Skeletal muscle tissue (tissue), 4 donors: Measurements from ENCODE around the gene SLX9. TPM values are rescaled to one million over a fixed set of nuclear protein-coding genes. Genes with fewer than 3 reads are reported as not detected.
"Not testable (repeated sequence)": the region's sequence is repeated elsewhere in the genome, so short reads cannot be mapped to it uniquely, and the experiment has no call there.

Experiments
- H3K27ac ChIP-seq: one replicate; pipeline ENCODE4 v1.7.0; 2013; ENCODE audit warnings: mild to moderate bottlenecking, low read depth, low read length, inconsistent platforms
- H3K27me3 ChIP-seq, 3 donors: one replicate each; pipeline ENCODE4 v1.7.0; 2013; ENCODE audit warnings: low read length in 3 of 3; ENCODE audit not compliant: control insufficient read depth in 3 of 3, insufficient read depth in 3 of 3
- H3K36me3 ChIP-seq, 3 donors: one replicate each; pipeline ENCODE4 v1.7.0; 2013; ENCODE audit warnings: low read length in 3 of 3; ENCODE audit not compliant: control insufficient read depth in 3 of 3, insufficient read depth in 3 of 3
- H3K4me1 ChIP-seq, 3 donors: one replicate each; pipeline ENCODE4 v1.7.0; 2013; ENCODE audit warnings: low read length in 3 of 3, mild to moderate bottlenecking in 3 of 3; ENCODE audit not compliant: control insufficient read depth in 3 of 3, insufficient read depth in 3 of 3
- H3K4me3 ChIP-seq, 3 donors: one replicate each; pipeline ENCODE4 v1.7.0; 2013; ENCODE audit warnings: low read length in 3 of 3
- H3K9ac ChIP-seq, 3 donors: one replicate each; pipeline ENCODE4 v1.7.0; 2013; ENCODE audit warnings: low read length in 3 of 3, mild to moderate bottlenecking in 3 of 3, moderate library complexity in 2 of 3, low read depth in 1 of 3
- H3K9me3 ChIP-seq, 3 donors: one replicate each; pipeline ENCODE4 v1.7.0; 2013; ENCODE audit warnings: low read length in 3 of 3; ENCODE audit not compliant: control insufficient read depth in 3 of 3
- total RNA-seq: library from RNA; depleted of rRNA; stranded (reverse); fragments of >200 nt; gene quantifications from one replicate; pipeline ENCODE4 v1.2.3, GENCODE V29; 2014
- donor health status: Osteomylitis.

SLX9 gene
- total RNA-seq, 1 donor from 2014 or later = 10.4 TPM

GRCh38 chr21:44921928-44922327 is 17.9 kb upstream of the SLX9 start:
- H3K27me3 ChIP-seq = peaks cover 40 to 49% (median 43%) of the 10 kb centered on the region in 3 donors
- no peaks in the 10 kb centered on the region for H3K36me3 ChIP-seq
- no peak overlapping the region for H3K27ac ChIP-seq
- no peak overlapping the region for H3K9ac ChIP-seq
- H3K4me3 ChIP-seq = no peak overlapping the region
- H3K4me1 ChIP-seq = peaks cover 5 to 19% (median 7%) of the 10 kb centered on the region in 3 donors
- no peaks in the 10 kb centered on the region for H3K9me3 ChIP-seq

GRCh38 chr21:44923480-44924084 is 16.2 kb upstream of the SLX9 start:
- Histone ChIP-seq H3K9me3 (no peaks in the 10 kb centered on the region), H3K4me3 (no peak overlapping the region), H3K27me3 (peaks cover 41 to 45% (median 44%) of the 10 kb centered on the region in 3 donors), H3K27ac (no peak overlapping the region), H3K36me3 (no peaks in the 10 kb centered on the region), H3K9ac (no peak overlapping the region), H3K4me1 (peaks cover 2 to 19% (median 8%) of the 10 kb centered on the region in 3 donors)

- no peak overlapping the region for H3K4me3 ChIP-seq
- peaks cover 2 to 19% (median 8%) of the 10 kb centered on the region in 3 donors for H3K4me1 ChIP-seq
- no peaks in the 10 kb centered on the region for H3K36me3 ChIP-seq
- H3K27ac ChIP-seq = peak overlapping the region; percentile 36
- H3K9me3 ChIP-seq = peaks cover 0 to 2% (median 0%) of the 10 kb centered on the region in 3 donors
- no peak overlapping the region for H3K9ac ChIP-seq
- H3K27me3 ChIP-seq = peaks cover 36 to 45% (median 40%) of the 10 kb centered on the region in 3 donors
Measured at GRCh38 chr21:44924606-44925377, 15.0 kb upstream of the SLX9 start.

- Histone ChIP-seq H3K9me3 (peaks cover 0 to 2% (median 0%) of the 10 kb centered on the region in 3 donors), H3K36me3 (no peaks in the 10 kb centered on the region), H3K4me3 (no peak overlapping the region), H3K27me3 (peaks cover 32 to 46% (median 40%) of the 10 kb centered on the region in 3 donors), H3K27ac (peak overlapping the region; percentile 36), H3K9ac (no peak overlapping the region), H3K4me1 (peaks cover 2 to 19% (median 8%) of the 10 kb centered on the region in 3 donors)
Measured at GRCh38 chr21:44925378-44925755, 14.5 kb upstream of the SLX9 start.

- no peak overlapping the region for H3K9ac ChIP-seq
- peaks cover 0 to 2% (median 0%) of the 10 kb centered on the region in 3 donors for H3K9me3 ChIP-seq
- H3K27me3 ChIP-seq = peaks cover 24 to 45% (median 35%) of the 10 kb centered on the region in 3 donors
- H3K4me1 ChIP-seq = peaks cover 5 to 25% (median 13%) of the 10 kb centered on the region in 3 donors
- H3K4me3 ChIP-seq = no peak overlapping the region
- H3K27ac ChIP-seq = peak overlapping the region; percentile 19
- H3K36me3 ChIP-seq = no peaks in the 10 kb centered on the region
Measured at GRCh38 chr21:44926331-44927101, 13.3 kb upstream of the SLX9 start.

- no peak overlapping the region for H3K9ac ChIP-seq
- peaks cover 8 to 29% (median 15%) of the 10 kb centered on the region in 3 donors for H3K4me1 ChIP-seq
- peaks cover 0 to 2% (median 0%) of the 10 kb centered on the region in 3 donors for H3K9me3 ChIP-seq
- peaks cover 30 to 52% (median 35%) of the 10 kb centered on the region in 3 donors for H3K27me3 ChIP-seq
- H3K4me3 ChIP-seq = no peak overlapping the region
- H3K36me3 ChIP-seq = no peaks in the 10 kb centered on the region
- no peak overlapping the region for H3K27ac ChIP-seq
Measured at GRCh38 chr21:44927259-44927586, 12.6 kb upstream of the SLX9 start.

GRCh38 chr21:44927587-44928461 is 12.0 kb upstream of the SLX9 start:
- Histone ChIP-seq H3K4me1 (peaks cover 8 to 30% (median 16%) of the 10 kb centered on the region in 3 donors), H3K9me3 (peaks cover 0 to 2% (median 0%) of the 10 kb centered on the region in 3 donors), H3K4me3 (peak overlapping the region in 2 of 3 donors; percentile 5 to 23), H3K27me3 (peaks cover 32 to 56% (median 37%) of the 10 kb centered on the region in 3 donors), H3K27ac (no peak overlapping the region), H3K9ac (no peak overlapping the region), H3K36me3 (no peaks in the 10 kb centered on the region)

GRCh38 chr21:44928500-44929241 is 11.2 kb upstream of the SLX9 start:
- peaks cover 11 to 37% (median 17%) of the 10 kb centered on the region in 3 donors for H3K4me1 ChIP-seq
- H3K9ac ChIP-seq, H3K36me3 ChIP-seq, H3K27ac ChIP-seq, H3K9me3 ChIP-seq: not testable (repeated sequence)
- H3K27me3 ChIP-seq = peaks cover 41 to 65% (median 45%) of the 10 kb centered on the region in 3 donors
- peak overlapping the region in 2 of 3 donors; percentile 5 to 23 for H3K4me3 ChIP-seq
